ENCODE measurements around the gene RGMA. TPM values are rescaled to one million over a fixed set of nuclear protein-coding genes. Genes with fewer than 3 reads are reported as not detected.

Gene RGMA
- total and polyA plus RNA-seq, 2 of the 8 experiments (the other 6 are each of a cell fraction or from before 2014, with no cell fraction given): 19.9 to 39.8 TPM

GRCh38 chr15:93068581-93069199 lies 20.3 kb downstream of the RGMA start:
- POLR2A ChIA-PET (ENCODE audit: partially characterized antibody): interaction anchor here (1.0 to 7.8 kb wide), 2 partner anchors 7 to 19 kb away, joined by 4 to 62 read pairs; no protein-coding TSS in a partner anchor
- TF ChIP-seq NRF1 (IDR thresholded peaks at IDR 0.05; ENCODE audit: low read depth, low read length) (no peak), POLR2AphosphoS5 (IDR thresholded peaks at IDR 0.05; ENCODE audit: low read depth, low read length) (0 out of 2 replicates have a peak, but pooled peaks have one; percentile 24), BRCA1 (IDR thresholded peaks at IDR 0.05; ENCODE audit: low read depth, low read length) (no peak)
- Histone ChIP-seq H3K14ac (ENCODE audit: insufficient read length) (no peak overlapping the region), H4K91ac (replicated peaks; ENCODE audit: insufficient read length, low read length) (no peak overlapping the region), H2BK12ac (ENCODE audit: low read depth, low read length) (no peak overlapping the region), H2BK20ac (ENCODE audit: low read length) (no peak overlapping the region), H3K56ac (replicated peaks; ENCODE audit: insufficient read length, low read depth, low read length) (no peak overlapping the region), H3K23me2 (ENCODE audit: low read depth, low read length) (peaks cover 9% of the 10 kb centered on the region; the same call in 1 of the 2 replicates), H3K79me2 (ENCODE audit: control insufficient read depth in 1 of 2, insufficient read depth in 2 of 2, low read length in 2 of 2) (peaks cover 23 to 94% of the 10 kb centered on the region in 2 experiments), H3K9me3 (ENCODE audit: insufficient read depth in 2 of 2, low read depth in 1 of 2, low read length in 1 of 2) (no peaks in the 10 kb centered on the region), H3K4me1 (replicated peaks in 1 of 4; ENCODE audit: control insufficient read depth in 3 of 4, insufficient read depth in 4 of 4, low read length in 3 of 4) (peaks cover 15 to 47% (median 30%) of the 10 kb centered on the region in 4 experiments), H3K23ac (ENCODE audit: insufficient read length) (no peak overlapping the region), H3K36me3 (ENCODE audit: control insufficient read depth in 2 of 4, insufficient read depth in 4 of 4, low read length in 3 of 4) (peaks cover 5 to 48% (median 13%) of the 10 kb centered on the region in 4 experiments), H2BK15ac (ENCODE audit: low read length) (no peak overlapping the region), H3K27me3 (replicated peaks in 1 of 4; ENCODE audit: control insufficient read depth in 3 of 4, extremely low read depth in 1 of 4, insufficient read depth in 3 of 4, low read length in 3 of 4) (no peaks in the 10 kb centered on the region), H3K27ac (ENCODE audit: low read depth, low read length) (no peak overlapping the region), H3K4me2 (ENCODE audit: insufficient read depth in 1 of 2, low read depth in 2 of 2, low read length in 2 of 2) (peak overlapping the region in 1 of 2 experiments; percentile 44; a peak in 2 of 4 replicates), H3K9ac (replicated peaks in 1 of 4; ENCODE audit: extremely low read depth in 1 of 4, low read depth in 3 of 4, low read length in 3 of 4) (no peak overlapping the region), H2BK120ac (replicated peaks; ENCODE audit: low read depth, low read length) (no peak overlapping the region), H4K5ac (ENCODE audit: insufficient read length, low read depth, low read length) (no peak overlapping the region), H2AFZ (ENCODE audit: low read length) (no peak overlapping the region), H3K79me1 (ENCODE audit: low read depth, low read length) (peaks cover 22% of the 10 kb centered on the region), H3K4ac (replicated peaks; ENCODE audit: insufficient read length, low read depth, low read length) (no peak overlapping the region), H4K20me1 (replicated peaks in 1 of 2; ENCODE audit: control insufficient read depth in 1 of 2, insufficient read depth in 2 of 2, low read length in 2 of 2) (peaks cover 32 to 33% of the 10 kb centered on the region in 2 experiments), H4K8ac (ENCODE audit: extremely low read depth, insufficient read depth, low read length) (no peak overlapping the region), H2BK5ac (ENCODE audit: low read depth, low read length) (no peak overlapping the region), H3K4me3 (ENCODE audit: extremely low read depth in 1 of 4, insufficient read depth in 2 of 4, low read depth in 3 of 4, low read length in 4 of 4) (no peak overlapping the region), H2AK5ac (ENCODE audit: low read depth, low read length) (0 out of 2 replicates have a peak overlapping the region, but pooled peaks have one; percentile 59), H3K18ac (ENCODE audit: extremely low read depth, low read length) (no peak overlapping the region)
- 90% methylated on average over 6 of the region's 6 CpGs; no CpG with 5 or more reads in 1 of the 2 experiments for WGBS, 2 experiments (ENCODE audit: extremely low coverage in 1 of 2, insufficient coverage in 1 of 2, insufficient read length in 1 of 2, insufficient replicate concordance in 2 of 2, low coverage in 1 of 2, low lambda C conversion rate in 2 of 2, missing lambda C conversion rate in 1 of 2)
- CTCF ChIA-PET (ENCODE audit: partially characterized antibody): interaction anchor here (0.8 to 7.4 kb wide), 8 partner anchors 10 to 1051 kb away, joined by 3 to 56 read pairs (median 4); partner anchors contain the start of gene RGMA
- FAIRE-seq (no peak), DNase-seq (ENCODE audit: low read depth in 1 of 2, low spot score in 2 of 2) (no peak)

Data from H1 (cell line).